Measurements from ENCODE around the gene PRRT1B.

DNA sequence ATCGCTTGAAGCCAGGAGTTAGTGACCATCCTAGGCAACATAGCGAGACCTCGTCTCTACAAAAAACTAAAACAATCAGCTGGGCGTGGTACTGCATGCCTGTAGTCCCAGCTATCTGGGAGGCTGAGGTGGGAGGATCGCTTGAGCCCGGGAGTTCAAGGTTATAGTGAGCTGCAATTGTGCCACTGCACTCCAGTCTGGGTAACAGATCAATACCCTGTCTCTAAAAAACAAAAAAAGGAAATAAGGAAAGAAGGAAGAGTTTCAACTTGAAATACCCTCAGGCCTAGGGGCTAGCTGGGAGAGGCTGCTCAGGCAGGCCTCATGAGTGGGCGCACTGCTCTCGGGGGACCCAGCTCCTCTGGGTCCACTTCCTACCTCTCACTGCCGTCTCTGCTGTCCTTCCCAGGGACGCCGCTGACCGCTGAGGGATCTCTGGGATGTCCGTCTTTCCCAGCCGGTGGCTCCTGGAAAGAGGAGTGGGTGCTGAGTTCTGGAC is 56.4 kb downstream of the PRRT1B start:
- no peak for TF ChIP-seq BRF1 (IDR thresholded peaks at IDR 0.05; ENCODE audit: borderline replicate concordance, extremely low read depth, insufficient read length)
- no peak for TF ChIP-seq HLTF (IDR thresholded peaks at IDR 0.05)
- no peak for TF ChIP-seq ZNF24 (IDR thresholded peaks at IDR 0.05)
- TF ChIP-seq TAF7 (tag; IDR thresholded peaks at IDR 0.05): no peak
- TF ChIP-seq TSHZ1 (CRISPR knock-in tag; IDR thresholded peaks at IDR 0.05): no peak
- TF ChIP-seq, protein P1, sequence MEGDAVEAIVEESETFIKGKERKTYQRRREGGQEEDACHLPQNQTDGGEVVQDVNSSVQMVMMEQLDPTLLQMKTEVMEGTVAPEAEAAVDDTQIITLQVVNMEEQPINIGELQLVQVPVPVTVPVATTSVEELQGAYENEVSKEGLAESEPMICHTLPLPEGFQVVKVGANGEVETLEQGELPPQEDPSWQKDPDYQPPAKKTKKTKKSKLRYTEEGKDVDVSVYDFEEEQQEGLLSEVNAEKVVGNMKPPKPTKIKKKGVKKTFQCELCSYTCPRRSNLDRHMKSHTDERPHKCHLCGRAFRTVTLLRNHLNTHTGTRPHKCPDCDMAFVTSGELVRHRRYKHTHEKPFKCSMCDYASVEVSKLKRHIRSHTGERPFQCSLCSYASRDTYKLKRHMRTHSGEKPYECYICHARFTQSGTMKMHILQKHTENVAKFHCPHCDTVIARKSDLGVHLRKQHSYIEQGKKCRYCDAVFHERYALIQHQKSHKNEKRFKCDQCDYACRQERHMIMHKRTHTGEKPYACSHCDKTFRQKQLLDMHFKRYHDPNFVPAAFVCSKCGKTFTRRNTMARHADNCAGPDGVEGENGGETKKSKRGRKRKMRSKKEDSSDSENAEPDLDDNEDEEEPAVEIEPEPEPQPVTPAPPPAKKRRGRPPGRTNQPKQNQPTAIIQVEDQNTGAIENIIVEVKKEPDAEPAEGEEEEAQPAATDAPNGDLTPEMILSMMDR (IDR thresholded peaks at IDR 0.05 in 2 of 3, conservative IDR thresholded peaks at IDR 0.05 in 1 of 3; ENCODE audit: insufficient read depth in 2 of 3, low read depth in 1 of 3, low read length in 3 of 3): no peak
- TF ChIP-seq ESRRA (IDR thresholded peaks at IDR 0.05; ENCODE audit: borderline replicate concordance, low read depth): no peak
- no peak for TF ChIP-seq HOMEZ (CRISPR knock-in tag; IDR thresholded peaks at IDR 0.05)
- TF ChIP-seq MAX (CRISPR knock-in tag; IDR thresholded peaks at IDR 0.05): no peak
- no peak for TF ChIP-seq POLR2AphosphoS5 (IDR thresholded peaks at IDR 0.05; ENCODE audit: control insufficient read depth, insufficient read depth, low read depth, low read length)
- TF ChIP-seq GTF3C2 (IDR thresholded peaks at IDR 0.05; ENCODE audit: borderline replicate concordance, extremely low read depth, insufficient read length): no peak
- no peak for TF ChIP-seq MAFG (tag; conservative IDR thresholded peaks at IDR 0.05)
